GM19463 (cell line): ENCODE data around the gene NFATC1.

ENCODE experiments used
- ATAC-seq: cut with Tn5 transposase; IDR thresholded peaks from one replicate; pipeline ENCODE4 v1.9.1; 2021; ENCODE audit warnings: mild to moderate bottlenecking, moderate library complexity; ENCODE audit not compliant: unreplicated experiment

The NFATC1 gene

GRCh38 chr18:79387214-79387613, 8.5 kb upstream of the NFATC1 start:
- ATAC-seq = no peak

- ATAC-seq = no peak
Measured at GRCh38 chr18:79387615-79388014, 8.1 kb upstream of the NFATC1 start.

- no peak for ATAC-seq
Measured at GRCh38 chr18:79388043-79388442, 7.7 kb upstream of the NFATC1 start.

- no peak for ATAC-seq
Measured at GRCh38 chr18:79389689-79390088, 6.0 kb upstream of the NFATC1 start.

- no peak for ATAC-seq
Measured at GRCh38 chr18:79392226-79392625, 3.5 kb upstream of the NFATC1 start.

- ATAC-seq = no peak
Measured at GRCh38 chr18:79393181-79393634, 2.5 kb upstream of the NFATC1 start.

- peak; percentile 26 for ATAC-seq
Measured at GRCh38 chr18:79393635-79394533, 1.8 kb upstream of the NFATC1 start.

- peak; percentile 3 for ATAC-seq
Measured at GRCh38 chr18:79394534-79395307, 1.0 kb upstream of the NFATC1 start.

GRCh38 chr18:79395308-79395640, 456 bp upstream of the NFATC1 start:
- ATAC-seq = no peak

GRCh38 chr18:79396431-79397246, 909 bp downstream of the NFATC1 start:
- ATAC-seq = peak; percentile 29

GRCh38 chr18:79397247-79397829, 1.6 kb downstream of the NFATC1 start:
- ATAC-seq = no peak

GRCh38 chr18:79397830-79398761, 2.4 kb downstream of the NFATC1 start:
- no peak for ATAC-seq

GRCh38 chr18:79399275-79400081, 3.7 kb downstream of the NFATC1 start:
- ATAC-seq = no peak

GRCh38 chr18:79400091-79400590, 4.4 kb downstream of the NFATC1 start:
- ATAC-seq = peak; percentile 14

- no peak for ATAC-seq
Measured at GRCh38 chr18:79400591-79401381, 5.1 kb downstream of the NFATC1 start.

- ATAC-seq = no peak
Measured at GRCh38 chr18:79401494-79402208, 5.9 kb downstream of the NFATC1 start.

- no peak for ATAC-seq
Measured at GRCh38 chr18:79402209-79402576, 6.5 kb downstream of the NFATC1 start.
